AG09309 (cell line): ENCODE results near the gene EEF1AKMT4.
A peak's percentile ranks its signal among the peaks of the same experiment; 100 is the strongest.

ENCODE experiments used
- DNase-seq: peaks from one replicate; pipeline ENCODE4 v3.0.0-alpha.2; 2010; ENCODE audit warnings: low read depth
- H3K4me3 ChIP-seq: 2 replicates; pipeline ENCODE4 v1.5.1; 2011; ENCODE audit warnings: mild to moderate bottlenecking, low read depth, low read length, moderate library complexity; ENCODE audit not compliant: control insufficient read depth
- CTCF ChIP-seq: IDR thresholded peaks from 2 replicates; pipeline ENCODE4 v1.5.1; 2011; ENCODE audit warnings: mild to moderate bottlenecking, low read depth, low read length, inconsistent platforms; ENCODE audit not compliant: insufficient read depth, control insufficient read depth; ENCODE audit errors: missing control alignments

Gene EEF1AKMT4

GRCh38 chr3:184230081-184230602 is 19.3 kb upstream of the EEF1AKMT4 start:
- TF ChIP-seq CTCF: no peak
- no peak overlapping the region for H3K4me3 ChIP-seq
- no peak for DNase-seq

- H3K4me3 ChIP-seq: no peak overlapping the region
- no peak for DNase-seq
- TF ChIP-seq CTCF: no peak
Measured at GRCh38 chr3:184230603-184231528, 18.6 kb upstream of the EEF1AKMT4 start.

- no peak for DNase-seq
- no peak overlapping the region for H3K4me3 ChIP-seq
- TF ChIP-seq CTCF: no peak
Measured at GRCh38 chr3:184231671-184232070, 17.8 kb upstream of the EEF1AKMT4 start.

DNA sequence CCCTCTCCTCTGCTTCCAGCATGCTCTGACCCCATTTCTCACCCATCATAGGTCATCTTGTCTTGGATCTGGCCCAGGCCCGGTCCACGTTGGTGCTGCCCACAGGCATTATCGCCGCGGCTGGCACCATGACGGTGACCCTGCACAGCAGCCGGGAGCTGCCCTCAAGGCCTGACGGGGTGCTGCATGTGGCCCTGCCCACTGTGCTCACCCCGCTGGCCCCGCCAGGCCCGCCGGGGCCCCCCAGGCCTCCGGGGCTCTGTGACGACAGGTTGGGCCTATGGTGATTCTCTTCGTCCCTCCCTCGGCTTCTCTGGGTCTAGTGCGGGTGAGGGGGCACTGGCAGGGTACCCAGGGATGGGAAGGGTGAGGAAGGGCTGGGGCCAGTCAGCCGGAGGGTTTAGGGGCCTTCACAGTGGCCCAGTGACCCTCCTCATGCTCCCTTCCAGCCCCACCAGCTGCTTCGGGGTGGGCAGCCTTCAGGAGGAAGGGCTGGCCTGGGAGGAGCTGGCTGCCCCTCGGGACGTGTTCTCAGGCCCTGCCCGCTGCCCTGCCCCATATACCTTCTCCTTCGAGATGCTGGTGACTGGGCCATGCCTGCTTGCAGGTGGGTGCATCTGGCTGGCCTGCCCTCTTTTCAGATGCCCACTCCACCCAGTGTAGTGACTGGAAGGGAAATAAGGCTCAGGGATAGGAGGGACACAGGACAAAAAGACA is 16.2 kb upstream of the EEF1AKMT4 start:
- no peak for DNase-seq
- no peak for TF ChIP-seq CTCF
- H3K4me3 ChIP-seq: no peak overlapping the region

- no peak overlapping the region for H3K4me3 ChIP-seq
- DNase-seq: peak; percentile 45
- no peak for TF ChIP-seq CTCF
Measured at GRCh38 chr3:184234224-184234623, 15.2 kb upstream of the EEF1AKMT4 start.

- no peak for DNase-seq
- no peak overlapping the region for H3K4me3 ChIP-seq
- no peak for TF ChIP-seq CTCF
Measured at GRCh38 chr3:184234671-184235380, 14.6 kb upstream of the EEF1AKMT4 start.
